GM18951 (cell line): ENCODE data around the gene KHNYN.

Experiments used
- POLR2A ChIP-seq: IDR thresholded peaks from 4 replicates; pipeline ENCODE4 v1.6.1; 2011; ENCODE audit warnings: mild to moderate bottlenecking; ENCODE audit not compliant: insufficient read length, insufficient read depth; ENCODE audit errors: extremely low read depth
- in situ Hi-C: fragments of 300-500 bp; cut with MboI; formaldehyde crosslinking; loops from one replicate; pipeline ENCODE4 v1.12.0; 2022; ENCODE audit warnings: low sequenced_read_pairs, mixed read lengths, inconsistent platforms; ENCODE audit not compliant: unreplicated experiment

KHNYN gene

GRCh38 chr14:24422261-24422660 lies 7.5 kb upstream of the KHNYN start:
- no peak for TF ChIP-seq POLR2A
- in situ Hi-C loops = loop anchor here (10.0 kb wide), 1 partner anchor 47 kb away; no protein-coding TSS in a partner anchor

GRCh38 chr14:24422694-24423601 lies 6.8 kb upstream of the KHNYN start:
- in situ Hi-C loops = loop anchor here (10.0 kb wide), 1 partner anchor 48 kb away; no protein-coding TSS in a partner anchor
- TF ChIP-seq POLR2A = no peak

GRCh38 chr14:24425704-24426103 lies 4.0 kb upstream of the KHNYN start:
- in situ Hi-C loops = loop anchor here (10.0 kb wide), 1 partner anchor 51 kb away; no protein-coding TSS in a partner anchor
- TF ChIP-seq POLR2A = no peak

GRCh38 chr14:24426150-24426911 lies 3.4 kb upstream of the KHNYN start:
- TF ChIP-seq POLR2A = no peak

GRCh38 chr14:24426912-24427536 lies 2.7 kb upstream of the KHNYN start:
- in situ Hi-C loops = loop anchor here (10.0 kb wide), 1 partner anchor 52 kb away; no protein-coding TSS in a partner anchor

More at GRCh38 chr14:24426150-24426911, 3.4 kb upstream of the KHNYN start:
- in situ Hi-C loops = loop anchor here (10.0 kb wide), 1 partner anchor 52 kb away; no protein-coding TSS in a partner anchor

GRCh38 chr14:24427537-24428508 lies 1.9 kb upstream of the KHNYN start:
- in situ Hi-C loops = loop anchor here (10.0 kb wide), 1 partner anchor 53 kb away; no protein-coding TSS in a partner anchor
- no peak for TF ChIP-seq POLR2A

More at GRCh38 chr14:24426912-24427536, 2.7 kb upstream of the KHNYN start:
- TF ChIP-seq POLR2A = no peak

GRCh38 chr14:24428628-24429394 lies 943 bp upstream of the KHNYN start:
- in situ Hi-C loops = loop anchor here (10.0 kb wide), 1 partner anchor 54 kb away; no protein-coding TSS in a partner anchor
- no peak for TF ChIP-seq POLR2A

GRCh38 chr14:24430143-24430681 lies 458 bp downstream of the KHNYN start:
- in situ Hi-C loops = loop anchor here (10.0 kb wide), 1 partner anchor 95 kb away; the partner anchor contains the start of genes ADCY4 and RIPK3
- TF ChIP-seq POLR2A = no peak

GRCh38 chr14:24430682-24431568 lies 1.2 kb downstream of the KHNYN start:
- peak; percentile 59 for TF ChIP-seq POLR2A
- in situ Hi-C loops = loop anchor here (10.0 kb wide), 1 partner anchor 96 kb away; the partner anchor contains the start of genes ADCY4 and RIPK3
